HepG2 (cell line): ENCODE data around the gene CAPRIN1. TPM values are rescaled to one million over a fixed set of nuclear protein-coding genes. Genes with fewer than 3 reads are reported as not detected.

Experiments used
- ATAC-seq: fragments of 200-7000 bp; cut with Tn5 transposase; 3 replicates; pipeline ENCODE4 v1.9.1; 2020; ENCODE audit warnings: mild to moderate bottlenecking, moderate library complexity
- BruUV-seq: library from RNA; stranded (reverse); fragments of 400-500 nt; replicated peaks from 2 replicates; lab custom pipeline; 2021; lab: Mats Ljungman, UMichigan
- CTCF ChIA-PET: fragments of 300-600 bp; formaldehyde crosslinking; extraction: SDS; loops from one replicate; lab custom pipeline; 2021; ENCODE audit warnings: low total read pairs, inconsistent platforms, low intra/inter-chr PET ratio; lab: Yijun Ruan, JAX
- POLR2A ChIA-PET: fragments of 350-600 bp; sonication (Branson Sonifier 250); formaldehyde crosslinking; loops from one replicate; lab custom pipeline; 2020; ENCODE audit warnings: antibody characterized with exemption, inconsistent platforms; lab: Yijun Ruan, JAX
- DNase-seq: peaks from one replicate; pipeline ENCODE4 v3.0.0-alpha.2; 2015; ENCODE audit warnings: low spot score
- FAIRE-seq: peaks from 3 replicates; lab custom pipeline; 2011; peaks lifted over from hg19 to GRCh38; lab: Jason Lieb, UNC
- H2AFZ ChIP-seq: one replicate; pipeline ENCODE4 v1.6.1; 2011; ENCODE audit warnings: low read length, inconsistent platforms
- H3K27ac ChIP-seq: fragments of 300-600 bp; 3 replicates; pipeline ENCODE4 v1.8.0; 2011; ENCODE audit warnings: mixed run types, mild to moderate bottlenecking, mixed read lengths, low read length, inconsistent platforms; ENCODE audit not compliant: insufficient read depth; ENCODE audit errors: extremely low read length
- H3K27me3 ChIP-seq, 2 experiments: fragments of 200-600 bp in 1 of 2; 2 replicates in 1 of 2; 3 replicates in 1 of 2; pipeline versions ENCODE4 v1.6.0 to v1.8.0; 2011; ENCODE audit warnings: low read length in 2 of 2, mild to moderate bottlenecking in 2 of 2, moderate library complexity in 2 of 2, inconsistent platforms in 1 of 2; ENCODE audit not compliant: insufficient read depth in 2 of 2, control insufficient read depth in 1 of 2
- H3K36me3 ChIP-seq, 2 experiments: fragments of 200-600 bp in 1 of 2; replicated peaks in 1 of 2; 2 replicates in 1 of 2; 3 replicates in 1 of 2; pipeline versions ENCODE4 v1.5.1 to v1.8.0; 2011; ENCODE audit warnings: low read length in 2 of 2, inconsistent platforms in 1 of 2; ENCODE audit not compliant: insufficient read depth in 2 of 2, control insufficient read depth in 1 of 2
- H3K4me1 ChIP-seq: 2 replicates; pipeline ENCODE4 v1.5.1; 2012; ENCODE audit warnings: low read length, inconsistent platforms; ENCODE audit not compliant: insufficient read depth
- H3K4me2 ChIP-seq: 2 replicates; pipeline ENCODE4 v1.6.0; 2011; ENCODE audit warnings: low read depth, low read length, inconsistent platforms
- H3K4me3 ChIP-seq, 3 experiments: fragments of 200-600 bp in 1 of 3; sonication (generic), shearing (Covaris generic) in 1 of 3; replicated peaks in 1 of 3; 2 replicates each; pipeline ENCODE4 v1.5.1; 2011 to 2016; ENCODE audit warnings: low read length in 3 of 3, inconsistent platforms in 2 of 3, low read depth in 2 of 3, mild to moderate bottlenecking in 2 of 3, control low read depth in 1 of 3, mixed read lengths in 1 of 3; ENCODE audit not compliant: insufficient read depth in 1 of 3
- H3K79me2 ChIP-seq: one replicate; pipeline ENCODE4 v1.6.1; 2011; ENCODE audit warnings: low read length, inconsistent platforms; ENCODE audit not compliant: insufficient read depth
- H3K9ac ChIP-seq: 2 replicates; pipeline ENCODE4 v1.6.0; 2011; ENCODE audit warnings: mild to moderate bottlenecking, low read depth, low read length, inconsistent platforms; ENCODE audit not compliant: insufficient read depth
- H3K9me3 ChIP-seq: 2 replicates; pipeline ENCODE4 v1.5.1; 2012; ENCODE audit warnings: mild to moderate bottlenecking, low read length
- H4K20me1 ChIP-seq: 2 replicates; pipeline ENCODE4 v1.6.0; 2011; ENCODE audit warnings: inconsistent platforms, mild to moderate bottlenecking, low read length, moderate library complexity; ENCODE audit not compliant: insufficient read depth
- KDM2A ChIP-seq: sonication (generic); formaldehyde crosslinking; IDR thresholded peaks from 2 replicates; pipeline ENCODE4 v1.4.0; 2020; ENCODE audit warnings: low read depth, missing genetic modification reagents, borderline replicate concordance
- MTF2 ChIP-seq: sonication (generic); formaldehyde crosslinking; IDR thresholded peaks from 2 replicates; pipeline ENCODE4 v1.5.0; 2020; ENCODE audit warnings: missing genetic modification reagents, borderline replicate concordance
- RCOR2 ChIP-seq: IDR thresholded peaks from 2 replicates; pipeline ENCODE4 v1.6.1; 2016; ENCODE audit warnings: missing biosample characterization, missing genetic modification reagents
- RFXANK ChIP-seq: IDR thresholded peaks from 2 replicates; pipeline ENCODE4 v1.6.1; 2016
- XBP1 ChIP-seq: sonication (generic); formaldehyde crosslinking; IDR thresholded peaks from 2 replicates; pipeline ENCODE4 v1.5.0; 2020; ENCODE audit warnings: missing genetic modification reagents
- YY1 ChIP-seq: IDR thresholded peaks from 2 replicates; pipeline ENCODE4 v1.6.1; 2011; ENCODE audit warnings: low read length, low read depth, moderate library complexity, mild to moderate bottlenecking; ENCODE audit not compliant: insufficient read depth, insufficient replicate concordance
- ZBTB21 ChIP-seq: sonication (generic); formaldehyde crosslinking; IDR thresholded peaks from 2 replicates; pipeline ENCODE4 v1.4.0; 2020; ENCODE audit warnings: missing genetic modification reagents
- ZNF496 ChIP-seq: sonication (generic); formaldehyde crosslinking; IDR thresholded peaks from 2 replicates; pipeline ENCODE4 v1.8.1; 2023; ENCODE audit warnings: mild to moderate bottlenecking, moderate library complexity, missing genetic modification reagents; ENCODE audit not compliant: insufficient replicate concordance
- WGBS: methylation state at CpG from one replicate; pipeline ENCODE4 v1.1.6; 2017; ENCODE audit warnings: low lambda C conversion rate; 5-methylcytosine and 5-hydroxymethylcytosine counted together
- in situ Hi-C: cut with HindIII; loops from 2 replicates; pipeline ENCODE4 v1.10.0; 2017; ENCODE audit warnings: low pct_unique_long_range_greater_than_20kb; ENCODE audit not compliant: extremely low pct_ligation_motif_present
- intact Hi-C: fragments of 100-400 bp; cut with micrococcal nuclease; formaldehyde crosslinking; loops from one replicate; pipeline ENCODE4 v1.10.0; 2022; ENCODE audit not compliant: unreplicated experiment
- polyA plus RNA-seq, 8 experiments: library from polyadenylated mRNA; depleted of rRNA in 3 of 8; stranded (reverse) in 7 of 8; unstranded in 1 of 8; fragments of >200 nt; fragmentation: Illumina TruSeq in 4 of 8; extraction: Trizol in 4 of 8; gene quantifications; 2 replicates each; pipeline versions ENCODE4 v1.2.1 to v1.2.3, GENCODE V29; 2011 to 2016; ENCODE audit warnings: low read depth in 4 of 8, missing spikeins in 1 of 8, mixed read lengths in 1 of 8; ENCODE audit not compliant: insufficient read depth in 1 of 8
- total RNA-seq, 5 experiments: library from RNA; depleted of rRNA; stranded (reverse); fragments of >200 nt; fragmentation: Illumina TruSeq; extraction: Trizol; gene quantifications; 2 replicates each; pipeline ENCODE4 v1.2.3, GENCODE V29; 2016; ENCODE audit warnings: low read depth in 1 of 5
- TF ChIP-seq, protein P1 (sequence below): sonication (generic); formaldehyde crosslinking; IDR thresholded peaks from 2 replicates; pipeline ENCODE4 v1.5.1; 2020; ENCODE audit warnings: mild to moderate bottlenecking, missing genetic modification reagents, borderline replicate concordance
- TF ChIP-seq, protein P2 (sequence below): IDR thresholded peaks from 2 replicates; pipeline ENCODE4 v1.6.1; 2018; ENCODE audit warnings: missing genetic modification reagents, mild to moderate bottlenecking, missing compliant biosample characterization
- TF ChIP-seq, protein P3 (sequence below): sonication (generic); formaldehyde crosslinking; IDR thresholded peaks from 2 replicates; pipeline ENCODE4; 2020; ENCODE audit warnings: missing genetic modification reagents, mild to moderate bottlenecking, borderline replicate concordance

Gene CAPRIN1
- total and polyA plus RNA-seq, 2 of the 13 experiments (the other 11 are each of a cell fraction or from before 2014, with no cell fraction given): 114 to 162 TPM

DNA sequence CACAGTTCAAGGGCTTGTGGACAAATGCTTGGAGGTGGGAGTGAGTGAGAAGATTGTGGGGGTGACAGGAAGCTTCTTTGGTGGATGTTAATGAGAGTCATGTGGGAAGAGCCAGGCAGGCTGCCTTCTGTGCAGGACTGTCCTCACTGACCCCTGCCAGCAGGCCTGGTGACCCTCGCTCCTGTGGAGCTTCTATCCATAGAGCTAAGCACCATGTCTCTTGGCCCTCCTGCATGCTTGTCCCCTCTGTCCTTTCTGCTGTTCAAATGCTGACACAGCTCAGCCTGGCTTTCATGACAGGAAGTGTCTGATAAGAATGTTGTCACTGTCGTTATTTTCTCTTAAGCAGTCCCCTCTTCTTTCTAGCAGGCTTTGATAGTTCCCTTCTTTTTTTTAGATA is 91.5 kb downstream of the CAPRIN1 start (continued):
- TF ChIP-seq, protein P1, sequence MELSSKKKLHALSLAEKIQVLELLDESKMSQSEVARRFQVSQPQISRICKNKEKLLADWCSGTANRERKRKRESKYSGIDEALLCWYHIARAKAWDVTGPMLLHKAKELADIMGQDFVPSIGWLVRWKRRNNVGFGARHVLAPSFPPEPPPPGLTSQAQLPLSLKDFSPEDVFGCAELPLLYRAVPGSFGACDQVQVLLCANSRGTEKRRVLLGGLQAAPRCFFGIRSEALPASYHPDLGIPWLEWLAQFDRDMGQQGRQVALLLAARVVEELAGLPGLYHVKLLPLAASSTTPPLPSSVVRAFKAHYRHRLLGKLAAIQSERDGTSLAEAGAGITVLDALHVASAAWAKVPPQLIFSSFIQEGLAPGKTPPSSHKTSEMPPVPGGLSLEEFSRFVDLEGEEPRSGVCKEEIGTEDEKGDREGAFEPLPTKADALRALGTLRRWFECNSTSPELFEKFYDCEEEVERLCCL: no peak
- no peak for TF ChIP-seq ZBTB21 (CRISPR knock-in tag)
- no peak for TF ChIP-seq MTF2 (CRISPR knock-in tag)

DNA sequence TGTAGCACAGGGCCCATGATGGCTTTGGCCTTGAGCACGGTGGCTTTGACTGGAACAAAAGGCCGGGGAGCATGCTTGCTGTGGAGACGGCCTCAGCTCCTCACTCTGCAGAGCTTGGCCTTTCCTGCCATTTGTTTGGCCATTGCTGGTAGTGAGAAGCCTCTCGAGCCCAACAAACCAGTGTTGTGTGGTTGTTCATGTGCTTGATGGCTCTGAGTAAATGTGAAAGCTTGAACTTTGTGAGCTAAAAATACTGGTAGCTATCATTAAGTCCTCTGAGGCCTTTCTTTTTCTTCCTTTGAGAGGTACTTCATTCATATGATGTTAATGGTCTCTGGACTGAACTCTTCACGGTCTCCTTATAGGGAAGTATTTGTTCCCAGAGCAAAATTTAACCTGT is 93.5 kb downstream of the CAPRIN1 start:
- no peaks in the 10 kb centered on the region for H3K9me3 ChIP-seq
- intact Hi-C loops: no loop called here
- ATAC-seq (no peak), FAIRE-seq (no peak), DNase-seq (no peak)
- BruUV-seq: no TSS peak
- CTCF ChIA-PET: no interaction called here
- no peaks in the 10 kb centered on the region for H3K27me3 ChIP-seq
- no peak for TF ChIP-seq XBP1 (CRISPR knock-in tag)
- no peak for TF ChIP-seq RFXANK
- TF ChIP-seq KDM2A (CRISPR knock-in tag): no peak
- no peak overlapping the region for H3K4me3 ChIP-seq
- in situ Hi-C loops: no loop called here
- H3K27ac ChIP-seq: no peak overlapping the region
- POLR2A ChIA-PET: no interaction called here
- H3K79me2 ChIP-seq: no peaks in the 10 kb centered on the region
- peaks cover 51 to 95% of the 10 kb centered on the region in 2 experiments for H3K36me3 ChIP-seq
- WGBS: 94% methylated on average over 4 of the region's 5 CpGs
- H3K4me2 ChIP-seq: no peak overlapping the region
- H2AFZ ChIP-seq: no peak overlapping the region
- H4K20me1 ChIP-seq: no peaks in the 10 kb centered on the region
- no peak overlapping the region for H3K9ac ChIP-seq
- H3K4me1 ChIP-seq: no peaks in the 10 kb centered on the region

GRCh38 chr11:34145847-34146381 is 94.4 kb downstream of the CAPRIN1 start:
- BruUV-seq: no TSS peak
- H4K20me1 ChIP-seq: no peaks in the 10 kb centered on the region
- POLR2A ChIA-PET: no interaction called here
- H3K4me2 ChIP-seq: no peak overlapping the region
- H3K4me1 ChIP-seq: no peaks in the 10 kb centered on the region
- intact Hi-C loops: no loop called here
- CTCF ChIA-PET: no interaction called here
- no peak overlapping the region for H3K27ac ChIP-seq
- H3K79me2 ChIP-seq: no peaks in the 10 kb centered on the region
- DNase-seq: no peak
- no peak for FAIRE-seq
- H3K36me3 ChIP-seq: peaks cover 48 to 94% of the 10 kb centered on the region in 2 experiments
- no peak overlapping the region for H3K9ac ChIP-seq
- no peak overlapping the region for H3K4me3 ChIP-seq
- no peak for ATAC-seq
- H2AFZ ChIP-seq: no peak overlapping the region
- in situ Hi-C loops: no loop called here
- H3K27me3 ChIP-seq: no peaks in the 10 kb centered on the region
- H3K9me3 ChIP-seq: no peaks in the 10 kb centered on the region
- 92% methylated on average over 4 of the region's 8 CpGs for WGBS
- TF ChIP-seq ZNF496 (CRISPR knock-in tag) (no peak), RCOR2 (CRISPR knock-in tag) (no peak), YY1 (no peak)
- TF ChIP-seq, protein P2, sequence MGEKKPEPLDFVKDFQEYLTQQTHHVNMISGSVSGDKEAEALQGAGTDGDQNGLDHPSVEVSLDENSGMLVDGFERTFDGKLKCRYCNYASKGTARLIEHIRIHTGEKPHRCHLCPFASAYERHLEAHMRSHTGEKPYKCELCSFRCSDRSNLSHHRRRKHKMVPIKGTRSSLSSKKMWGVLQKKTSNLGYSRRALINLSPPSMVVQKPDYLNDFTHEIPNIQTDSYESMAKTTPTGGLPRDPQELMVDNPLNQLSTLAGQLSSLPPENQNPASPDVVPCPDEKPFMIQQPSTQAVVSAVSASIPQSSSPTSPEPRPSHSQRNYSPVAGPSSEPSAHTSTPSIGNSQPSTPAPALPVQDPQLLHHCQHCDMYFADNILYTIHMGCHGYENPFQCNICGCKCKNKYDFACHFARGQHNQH (CRISPR knock-in tag): no peak
- TF ChIP-seq, protein P3, sequence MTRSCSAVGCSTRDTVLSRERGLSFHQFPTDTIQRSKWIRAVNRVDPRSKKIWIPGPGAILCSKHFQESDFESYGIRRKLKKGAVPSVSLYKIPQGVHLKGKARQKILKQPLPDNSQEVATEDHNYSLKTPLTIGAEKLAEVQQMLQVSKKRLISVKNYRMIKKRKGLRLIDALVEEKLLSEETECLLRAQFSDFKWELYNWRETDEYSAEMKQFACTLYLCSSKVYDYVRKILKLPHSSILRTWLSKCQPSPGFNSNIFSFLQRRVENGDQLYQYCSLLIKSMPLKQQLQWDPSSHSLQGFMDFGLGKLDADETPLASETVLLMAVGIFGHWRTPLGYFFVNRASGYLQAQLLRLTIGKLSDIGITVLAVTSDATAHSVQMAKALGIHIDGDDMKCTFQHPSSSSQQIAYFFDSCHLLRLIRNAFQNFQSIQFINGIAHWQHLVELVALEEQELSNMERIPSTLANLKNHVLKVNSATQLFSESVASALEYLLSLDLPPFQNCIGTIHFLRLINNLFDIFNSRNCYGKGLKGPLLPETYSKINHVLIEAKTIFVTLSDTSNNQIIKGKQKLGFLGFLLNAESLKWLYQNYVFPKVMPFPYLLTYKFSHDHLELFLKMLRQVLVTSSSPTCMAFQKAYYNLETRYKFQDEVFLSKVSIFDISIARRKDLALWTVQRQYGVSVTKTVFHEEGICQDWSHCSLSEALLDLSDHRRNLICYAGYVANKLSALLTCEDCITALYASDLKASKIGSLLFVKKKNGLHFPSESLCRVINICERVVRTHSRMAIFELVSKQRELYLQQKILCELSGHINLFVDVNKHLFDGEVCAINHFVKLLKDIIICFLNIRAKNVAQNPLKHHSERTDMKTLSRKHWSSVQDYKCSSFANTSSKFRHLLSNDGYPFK (CRISPR knock-in tag): no peak
